ENCODE data around the gene XYLT1.

Gene XYLT1

GRCh38 chr16:17206712-17207111 lies 264.0 kb downstream of the XYLT1 start:
- TF ChIP-seq CTCF (conservative IDR thresholded peaks at IDR 0.05; ENCODE audit: low read depth, low read length), result no peak
- no peak for DNase-seq (ENCODE audit: low read depth)
- H3K4me3 ChIP-seq (ENCODE audit: low read depth, low read length), result no peak overlapping the region

GRCh38 chr16:17205279-17206211 lies 265.2 kb downstream of the XYLT1 start:
- no peak for TF ChIP-seq CTCF (conservative IDR thresholded peaks at IDR 0.05; ENCODE audit: low read depth, low read length)
- no peak for DNase-seq (ENCODE audit: low read depth)
- H3K4me3 ChIP-seq (ENCODE audit: low read depth, low read length), result no peak overlapping the region

- no peak for DNase-seq (ENCODE audit: low read depth)
- H3K4me3 ChIP-seq (ENCODE audit: low read depth, low read length), result no peak overlapping the region
- no peak for TF ChIP-seq CTCF (conservative IDR thresholded peaks at IDR 0.05; ENCODE audit: low read depth, low read length)
Observed at GRCh38 chr16:17204644-17205043, 266.1 kb downstream of the XYLT1 start.

DNA sequence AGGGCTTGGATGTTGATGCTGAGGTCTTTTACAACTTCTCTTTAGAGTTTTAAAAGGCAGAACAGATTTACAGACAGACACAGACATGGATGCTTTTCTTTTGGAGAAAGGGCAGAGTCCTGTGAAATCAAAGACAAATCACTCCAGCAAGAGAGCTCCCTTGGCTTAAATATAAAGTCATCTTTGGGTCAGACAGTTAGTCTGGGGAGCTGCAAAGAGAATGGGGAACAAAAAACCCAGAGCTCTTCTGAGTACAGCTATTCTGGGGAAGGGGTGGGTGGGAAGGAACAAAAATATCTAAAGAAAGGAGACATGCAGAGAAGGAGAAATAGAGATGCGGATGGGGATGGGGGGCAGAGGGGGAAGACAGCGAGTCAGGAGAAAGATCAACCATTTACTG lies 266.6 kb downstream of the XYLT1 start:
- no peak overlapping the region for H3K4me3 ChIP-seq (ENCODE audit: low read depth, low read length)
- no peak for DNase-seq (ENCODE audit: low read depth)
- TF ChIP-seq CTCF (conservative IDR thresholded peaks at IDR 0.05; ENCODE audit: low read depth, low read length), result no peak

- no peak for DNase-seq (ENCODE audit: low read depth)
- no peak for TF ChIP-seq CTCF (conservative IDR thresholded peaks at IDR 0.05; ENCODE audit: low read depth, low read length)
- H3K4me3 ChIP-seq (ENCODE audit: low read depth, low read length), result no peak overlapping the region
Observed at GRCh38 chr16:17203424-17203823, 267.3 kb downstream of the XYLT1 start.

DNA sequence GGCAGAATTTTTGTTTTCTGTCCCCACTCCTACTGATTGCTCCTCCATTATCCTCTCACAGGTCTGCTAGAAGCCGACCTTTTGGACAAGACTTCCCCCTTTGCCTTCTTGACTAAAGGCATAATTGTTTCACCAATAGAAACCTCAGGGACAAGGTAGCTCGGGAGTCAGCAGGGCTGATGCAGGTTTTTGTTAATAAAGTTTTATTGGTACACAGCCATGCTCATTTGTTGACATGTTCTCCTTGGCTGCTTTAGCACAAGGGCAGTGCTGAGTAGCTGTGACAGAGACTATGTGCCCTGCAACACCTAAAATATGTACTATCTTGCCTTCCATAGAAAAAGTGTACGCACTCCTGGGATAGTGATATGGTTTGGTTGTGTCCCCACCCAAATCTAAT lies 271.6 kb downstream of the XYLT1 start:
- no peak for DNase-seq (ENCODE audit: low read depth)
- no peak overlapping the region for H3K4me3 ChIP-seq (ENCODE audit: low read depth, low read length)
- no peak for TF ChIP-seq CTCF (conservative IDR thresholded peaks at IDR 0.05; ENCODE audit: low read depth, low read length)

- DNase-seq (ENCODE audit: low read depth), result no peak
- H3K4me3 ChIP-seq (ENCODE audit: low read depth, low read length), result no peak overlapping the region
- TF ChIP-seq CTCF (conservative IDR thresholded peaks at IDR 0.05; ENCODE audit: low read depth, low read length), result no peak
Observed at GRCh38 chr16:17196526-17196925, 274.2 kb downstream of the XYLT1 start.
